HCT116 (cell line): ENCODE data around the gene HOXD8.

Source experiments
- CTCF ChIP-seq, 3 experiments: fragments of 200-600 bp in 1 of 3; sonication (generic) in 1 of 3; IDR thresholded peaks in 2 of 3; conservative IDR thresholded peaks in 1 of 3; 2 replicates each; pipeline ENCODE4 v1.5.1; 2012 to 2017; ENCODE audit warnings: low read depth in 2 of 3, low read length in 2 of 3, antibody characterized with exemption in 1 of 3, borderline replicate concordance in 1 of 3, control low read depth in 1 of 3, mild to moderate bottlenecking in 1 of 3, mixed read lengths in 1 of 3, mixed run types in 1 of 3, moderate library complexity in 1 of 3; ENCODE audit not compliant: insufficient read depth in 1 of 3
- REST ChIP-seq: IDR thresholded peaks from 2 replicates; pipeline ENCODE4 v1.6.1; 2012; ENCODE audit warnings: low read depth

- TF ChIP-seq REST (no peak), CTCF (IDR thresholded peaks at IDR 0.05 in 2 of 3, conservative IDR thresholded peaks at IDR 0.05 in 1 of 3; ENCODE audit: borderline replicate concordance in 1 of 3, insufficient read depth in 1 of 3, low read depth in 2 of 3, low read length in 2 of 3) (no peak)
Measured at GRCh38 chr2:176142281-176142680, 12.8 kb downstream of the HOXD8 start.
